Thyroid gland (tissue), 4 donors: ENCODE measurements around the gene SHROOM3. TPM values are rescaled to one million over a fixed set of nuclear protein-coding genes. Genes with fewer than 3 reads are reported as not detected.
"Not testable (repeated sequence)": the region's sequence is repeated elsewhere in the genome, so short reads cannot be mapped to it uniquely, and the experiment has no call there.

Source experiments
- DNase-seq, 2 donors: peaks; one replicate each; pipeline ENCODE4 v3.0.0-alpha.2; 2019
- H3K27ac ChIP-seq, 3 donors: fragments of 200-600 bp; sonication (generic); 1 replicate in 2 of 3; 2 replicates in 1 of 3; pipeline ENCODE4 v1.5.1; 2016 to 2019; ENCODE audit warnings: mild to moderate bottlenecking in 1 of 3, moderate library complexity in 1 of 3
- H3K27me3 ChIP-seq: fragments of 200-600 bp; sonication (generic); one replicate; pipeline ENCODE4 v1.5.1; 2019
- H3K36me3 ChIP-seq, 2 donors: fragments of 200-600 bp; sonication (generic); one replicate each; pipeline ENCODE4 v1.5.1; 2016 to 2019
- H3K4me1 ChIP-seq, 2 donors: fragments of 200-600 bp; sonication (generic); one replicate each; pipeline ENCODE4 v1.5.1; 2017 to 2019
- H3K4me3 ChIP-seq, 3 donors: fragments of 200-600 bp; sonication (generic); replicated peaks in 1 of 3; 1 replicate in 2 of 3; 2 replicates in 1 of 3; pipeline ENCODE4 v1.5.1; 2016; ENCODE audit warnings: mild to moderate bottlenecking in 1 of 3
- H3K9me3 ChIP-seq: fragments of 200-600 bp; sonication (generic); one replicate; pipeline ENCODE4 v1.5.1; 2017
- CTCF ChIP-seq, 6 experiments: fragments of 200-600 bp in 3 of 6; fragments of 450-650 bp in 3 of 6; sonication (generic) in 3 of 6; IDR thresholded peaks; one replicate each; pipeline ENCODE4 v1.5.1; 2016 to 2019; ENCODE audit warnings: antibody characterized with exemption in 6 of 6, mild to moderate bottlenecking in 2 of 6, inconsistent platforms in 1 of 6, moderate library complexity in 1 of 6
- POLR2A ChIP-seq, 2 donors: fragments of 450-650 bp; IDR thresholded peaks; one replicate each; pipeline ENCODE4 v1.6.1; 2017; ENCODE audit warnings: antibody characterized with exemption in 2 of 2, mild to moderate bottlenecking in 2 of 2, moderate library complexity in 1 of 2
- WGBS, 2 donors: methylation state at CpG; one replicate each; pipeline ENCODE4 v1.1.5; 2017; 5-methylcytosine and 5-hydroxymethylcytosine counted together
- intact Hi-C: fragments of 100-400 bp; cut with DNase I; formaldehyde crosslinking; loops from one replicate; pipeline ENCODE4 v1.15.1; 2023
- total RNA-seq, 4 donors: library from RNA; depleted of rRNA; stranded (reverse); fragments of >200 nt; gene quantifications; one replicate each; pipeline ENCODE4 v1.2.3, GENCODE V29; 2016

Gene SHROOM3
- total RNA-seq, 4 donors from 2014 or later: 41.7 to 77.8 (median 62.0) TPM

GRCh38 chr4:76420762-76421581 is 14.1 kb upstream of the SHROOM3 start, which contains the start of gene CCDC158:
TSS of gene CCDC158 (minus strand) at chr4:76421141. CDS start at chr4:76403207, 17,934 bp downstream.
- peak within 1 kb of the TSS in 2 of 3 donors; percentile 33 to 39 for H3K27ac ChIP-seq
- peak; percentile 34 to 47 for DNase-seq
- no peaks in the 10 kb centered on the region for H3K27me3 ChIP-seq
- TF ChIP-seq POLR2A (IDR thresholded peaks at IDR 0.05) (peak in 1 of 2 donors; percentile 43), CTCF (IDR thresholded peaks at IDR 0.05) (peak in 1 of 6 experiments; percentile 6)
- intact Hi-C loops: no loop called here
- 8 to 10% methylated on average over 34 to 54 of the region's 79 CpGs for WGBS, 2 donors
- no peaks in the 10 kb centered on the region for H3K9me3 ChIP-seq
- peaks cover 3 to 5% of the 10 kb centered on the region in 2 donors for H3K4me1 ChIP-seq
- H3K4me3 ChIP-seq: peak within 1 kb of the TSS; percentile 22 to 58 (median 38)
- no peaks in the 10 kb centered on the region for H3K36me3 ChIP-seq

GRCh38 chr4:76423159-76423558 is 11.9 kb upstream of the SHROOM3 start:
- DNase-seq: not testable (repeated sequence)
- 94 to 100% methylated on average over 3 to 6 of the region's 27 CpGs for WGBS, 2 donors

GRCh38 chr4:76426272-76426671 is 8.8 kb upstream of the SHROOM3 start:
- Histone ChIP-seq H3K36me3 (no peaks in the 10 kb centered on the region), H3K27ac (no peak overlapping the region), H3K27me3 (no peaks in the 10 kb centered on the region), H3K4me3 (no peak overlapping the region), H3K4me1 (peaks cover 2 to 5% of the 10 kb centered on the region in 2 donors), H3K9me3 (no peaks in the 10 kb centered on the region)
- intact Hi-C loops: no loop called here
- TF ChIP-seq POLR2A (IDR thresholded peaks at IDR 0.05) (no peak), CTCF (IDR thresholded peaks at IDR 0.05) (peak in 1 of 6 experiments; percentile 13)
- DNase-seq: no peak
- WGBS, 2 donors: 60% methylated on average over 2 of the region's 2 CpGs

More at GRCh38 chr4:76423159-76423558, 11.9 kb upstream of the SHROOM3 start:
- H3K9me3 ChIP-seq, H3K27ac ChIP-seq, H3K4me3 ChIP-seq, H3K27me3 ChIP-seq, H3K4me1 ChIP-seq, H3K36me3 ChIP-seq, intact Hi-C loops: not testable (repeated sequence)

GRCh38 chr4:76429636-76430035 is 5.4 kb upstream of the SHROOM3 start:
- TF ChIP-seq POLR2A (IDR thresholded peaks at IDR 0.05): no peak
- TF ChIP-seq CTCF (IDR thresholded peaks at IDR 0.05): no peak
- H3K4me1 ChIP-seq: no peaks in the 10 kb centered on the region
- no peaks in the 10 kb centered on the region for H3K9me3 ChIP-seq
- 94 to 97% methylated on average over 1 of the region's 1 CpG for WGBS, 2 donors
- no peak for DNase-seq
- H3K36me3 ChIP-seq: no peaks in the 10 kb centered on the region
- no peak overlapping the region for H3K27ac ChIP-seq
- no peaks in the 10 kb centered on the region for H3K27me3 ChIP-seq
- intact Hi-C loops: loop anchor here (5.0 kb wide), 1 partner anchor 73 kb away; no protein-coding TSS in a partner anchor
- no peak overlapping the region for H3K4me3 ChIP-seq

GRCh38 chr4:76430519-76431388 is 4.3 kb upstream of the SHROOM3 start:
- Histone ChIP-seq H3K4me1 (no peaks in the 10 kb centered on the region), H3K27ac (no peak overlapping the region), H3K27me3 (no peaks in the 10 kb centered on the region), H3K36me3 (no peaks in the 10 kb centered on the region), H3K9me3 (no peaks in the 10 kb centered on the region), H3K4me3 (no peak overlapping the region)
- intact Hi-C loops: loop anchor here (5.0 kb wide), 1 partner anchor 72 kb away; no protein-coding TSS in a partner anchor
- TF ChIP-seq POLR2A (IDR thresholded peaks at IDR 0.05) (no peak), CTCF (IDR thresholded peaks at IDR 0.05) (peak; percentile 39 to 95 (median 61))
- WGBS, 2 donors: 38 to 39% methylated on average over 15 of the region's 15 CpGs
- DNase-seq: peak in 1 of 2 donors; percentile 19
